H1 (cell line): ENCODE measurements around the gene KRTAP12-4. TPM values are rescaled to one million over a fixed set of nuclear protein-coding genes. Genes with fewer than 3 reads are reported as not detected.

Experiments
- BCL11A ChIP-seq, 2 experiments: IDR thresholded peaks; one replicate each; pipeline ENCODE4 v1.6.1; 2011; ENCODE audit warnings: low read depth in 2 of 2, low read length in 2 of 2, mild to moderate bottlenecking in 2 of 2
- HDAC2 ChIP-seq, 2 experiments: fragments of 300-600 bp in 1 of 2; sonication (generic) in 1 of 2; IDR thresholded peaks; 2 replicates each; pipeline ENCODE4 v1.6.1; 2011 to 2012; ENCODE audit warnings: low read depth in 2 of 2, low read length in 2 of 2, mild to moderate bottlenecking in 2 of 2, moderate library complexity in 2 of 2, borderline replicate concordance in 1 of 2, inconsistent platforms in 1 of 2
- SP4 ChIP-seq: IDR thresholded peaks from 2 replicates; pipeline ENCODE4 v1.6.1; 2012; ENCODE audit warnings: low read length, inconsistent platforms
- SUZ12 ChIP-seq: fragments of 200-600 bp; sonication (generic); IDR thresholded peaks from 2 replicates; pipeline ENCODE4 v1.6.1; 2012; ENCODE audit warnings: mild to moderate bottlenecking, inconsistent platforms, low read length, moderate library complexity, mixed read lengths
- YY1 ChIP-seq: IDR thresholded peaks from 2 replicates; pipeline ENCODE4 v1.6.1; 2011; ENCODE audit warnings: low read depth, mild to moderate bottlenecking, low read length
- polyA plus RNA-seq, 7 experiments: library from polyadenylated mRNA; depleted of rRNA in 3 of 7; stranded (reverse) in 5 of 7; unstranded in 2 of 7; fragments of >200 nt in 5 of 7; fragments of 200-250 nt in 2 of 7; gene quantifications; 1 replicate in 5 of 7; 2 replicates in 1 of 7; 4 replicates in 1 of 7; pipeline versions ENCODE4 v1.2.1 to v1.2.3, GENCODE V29; 2011 to 2013; ENCODE audit warnings: missing spikeins in 2 of 7, mixed read lengths in 2 of 7
- total RNA-seq: library from RNA; stranded (reverse); fragmentation: NEBNext Ultra II Directional; extraction: Animal tissue kit (Norgen Biotek cat#: 25700); gene quantifications from 2 replicates; pipeline ENCODE4 v1.2.1, GENCODE V29; 2021

The KRTAP12-4 gene
- total and polyA plus RNA-seq, 2 of the 8 experiments (the other 6 are each of a cell fraction or from before 2014, with no cell fraction given), result not detected

DNA sequence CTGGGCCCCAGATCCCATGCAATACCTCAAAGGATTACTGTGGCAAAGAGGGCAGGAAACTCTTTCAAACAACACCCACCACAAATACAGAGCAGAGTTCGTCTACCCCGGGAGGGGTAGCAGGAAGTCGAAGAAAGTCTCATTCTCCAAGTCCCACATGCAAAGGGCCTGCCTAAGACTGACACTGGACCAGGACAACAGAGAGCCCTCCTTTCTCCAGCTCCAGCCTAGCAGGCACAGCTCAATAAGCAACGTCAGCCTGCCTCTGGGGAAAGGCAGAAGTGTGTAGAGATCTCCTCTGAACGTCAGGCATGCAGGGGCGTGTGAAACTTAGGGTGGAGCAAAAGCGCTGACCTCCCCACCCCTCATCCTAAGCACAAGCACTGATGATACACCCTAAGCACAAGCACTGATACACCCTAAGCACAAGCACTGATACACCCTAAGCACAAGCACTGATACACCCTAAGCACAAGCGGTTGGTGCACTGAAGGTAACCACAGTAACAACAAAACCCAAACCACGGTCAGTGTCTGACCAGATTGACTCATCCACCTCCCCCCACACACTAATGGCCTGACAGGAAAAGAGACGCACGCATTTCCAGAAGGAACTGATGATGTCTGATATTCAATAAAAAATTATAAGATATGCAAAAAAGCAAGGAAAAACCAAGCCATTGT, 4.6 kb upstream of the KRTAP12-4 start (continued):
- no peak for TF ChIP-seq SP4
- no peak for TF ChIP-seq HDAC2 (IDR thresholded peaks at IDR 0.05; ENCODE audit: borderline replicate concordance in 1 of 2, low read depth in 2 of 2, low read length in 2 of 2)
- TF ChIP-seq SUZ12, result no peak
- no peak for TF ChIP-seq BCL11A (IDR thresholded peaks at IDR 0.05; ENCODE audit: low read depth in 2 of 2, low read length in 2 of 2)
- no peak for TF ChIP-seq YY1
- TF ChIP-seq, all 59 proteins: peak for 0
